NB4 (cell line): ENCODE data around the gene IFNG-AS1.

Experiments
- TF ChIP-seq, protein P1 (sequence below): IDR thresholded peaks from one replicate; pipeline ENCODE4 v1.5.1; 2012; ENCODE audit warnings: low read depth, low read length
- TF ChIP-seq, protein P2 (sequence below): IDR thresholded peaks from 2 replicates; pipeline ENCODE4 v1.6.1; 2011; ENCODE audit warnings: low read depth, low read length

DNA sequence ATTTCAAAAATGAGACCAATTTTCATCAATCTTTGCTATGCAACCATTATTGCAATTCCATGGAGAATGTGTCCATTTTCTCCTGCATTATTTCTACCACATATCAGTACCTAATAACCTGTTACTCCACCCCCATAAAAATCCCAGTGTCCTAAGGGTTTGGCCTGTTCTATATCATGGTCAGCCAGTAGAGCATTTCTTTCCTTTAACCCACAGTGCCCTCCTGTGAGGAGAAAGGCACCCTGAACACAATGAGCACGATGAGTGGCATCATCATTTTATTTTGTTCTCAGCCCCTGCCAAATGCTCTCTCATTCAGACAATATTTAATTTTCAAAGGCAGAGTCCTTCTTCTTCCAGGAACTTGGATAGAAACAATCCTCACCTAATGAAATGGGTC lies 11.6 kb upstream of the IFNG-AS1 start:
- TF ChIP-seq, protein P1, sequence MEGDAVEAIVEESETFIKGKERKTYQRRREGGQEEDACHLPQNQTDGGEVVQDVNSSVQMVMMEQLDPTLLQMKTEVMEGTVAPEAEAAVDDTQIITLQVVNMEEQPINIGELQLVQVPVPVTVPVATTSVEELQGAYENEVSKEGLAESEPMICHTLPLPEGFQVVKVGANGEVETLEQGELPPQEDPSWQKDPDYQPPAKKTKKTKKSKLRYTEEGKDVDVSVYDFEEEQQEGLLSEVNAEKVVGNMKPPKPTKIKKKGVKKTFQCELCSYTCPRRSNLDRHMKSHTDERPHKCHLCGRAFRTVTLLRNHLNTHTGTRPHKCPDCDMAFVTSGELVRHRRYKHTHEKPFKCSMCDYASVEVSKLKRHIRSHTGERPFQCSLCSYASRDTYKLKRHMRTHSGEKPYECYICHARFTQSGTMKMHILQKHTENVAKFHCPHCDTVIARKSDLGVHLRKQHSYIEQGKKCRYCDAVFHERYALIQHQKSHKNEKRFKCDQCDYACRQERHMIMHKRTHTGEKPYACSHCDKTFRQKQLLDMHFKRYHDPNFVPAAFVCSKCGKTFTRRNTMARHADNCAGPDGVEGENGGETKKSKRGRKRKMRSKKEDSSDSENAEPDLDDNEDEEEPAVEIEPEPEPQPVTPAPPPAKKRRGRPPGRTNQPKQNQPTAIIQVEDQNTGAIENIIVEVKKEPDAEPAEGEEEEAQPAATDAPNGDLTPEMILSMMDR = no peak
- TF ChIP-seq, protein P2, sequence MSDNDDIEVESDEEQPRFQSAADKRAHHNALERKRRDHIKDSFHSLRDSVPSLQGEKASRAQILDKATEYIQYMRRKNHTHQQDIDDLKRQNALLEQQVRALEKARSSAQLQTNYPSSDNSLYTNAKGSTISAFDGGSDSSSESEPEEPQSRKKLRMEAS = no peak
